Endothelial cell of hepatic sinusoid (primary cell): ENCODE results near the gene L3MBTL3.

ENCODE experiments used
- in situ Hi-C: cut with HindIII; loops from 2 replicates; pipeline ENCODE4 v1.10.0; 2017; ENCODE audit warnings: low sequenced_read_pairs

The L3MBTL3 gene

GRCh38 chr6:130020907-130021629 lies 2.7 kb downstream of the L3MBTL3 start:
- in situ Hi-C loops = loop anchor here (25.0 kb wide), 1 partner anchor 434 kb away; no protein-coding TSS in a partner anchor

- in situ Hi-C loops = no loop called here
Measured at GRCh38 chr6:130026859-130027258, 8.5 kb downstream of the L3MBTL3 start.

GRCh38 chr6:130027948-130028347 lies 9.6 kb downstream of the L3MBTL3 start:
- in situ Hi-C loops = no loop called here

- in situ Hi-C loops = no loop called here
Measured at GRCh38 chr6:130029163-130029562, 10.8 kb downstream of the L3MBTL3 start.

GRCh38 chr6:130032758-130033340 lies 14.5 kb downstream of the L3MBTL3 start:
- in situ Hi-C loops = no loop called here

GRCh38 chr6:130033949-130034348 lies 15.6 kb downstream of the L3MBTL3 start:
- in situ Hi-C loops = no loop called here

GRCh38 chr6:130034378-130035146 lies 16.2 kb downstream of the L3MBTL3 start:
- in situ Hi-C loops = no loop called here

GRCh38 chr6:130035211-130035610 lies 16.8 kb downstream of the L3MBTL3 start:
- in situ Hi-C loops = no loop called here

GRCh38 chr6:130037207-130037811 lies 18.9 kb downstream of the L3MBTL3 start:
- in situ Hi-C loops = no loop called here

GRCh38 chr6:130041594-130041993 lies 23.2 kb downstream of the L3MBTL3 start:
- in situ Hi-C loops = no loop called here

GRCh38 chr6:130043344-130043743 lies 25.0 kb downstream of the L3MBTL3 start:
- in situ Hi-C loops = no loop called here

GRCh38 chr6:130045622-130046021 lies 27.2 kb downstream of the L3MBTL3 start:
- in situ Hi-C loops = no loop called here

- in situ Hi-C loops = no loop called here
Measured at GRCh38 chr6:130046671-130047070, 28.3 kb downstream of the L3MBTL3 start.

GRCh38 chr6:130047088-130047995 lies 29.0 kb downstream of the L3MBTL3 start:
- in situ Hi-C loops = no loop called here

- in situ Hi-C loops = no loop called here
Measured at GRCh38 chr6:130050230-130050629, 31.8 kb downstream of the L3MBTL3 start.

GRCh38 chr6:130054725-130055124 lies 36.3 kb downstream of the L3MBTL3 start:
- in situ Hi-C loops = no loop called here

GRCh38 chr6:130055271-130055670 lies 36.9 kb downstream of the L3MBTL3 start:
- in situ Hi-C loops = no loop called here

- in situ Hi-C loops = no loop called here
Measured at GRCh38 chr6:130057495-130057894, 39.1 kb downstream of the L3MBTL3 start.

- in situ Hi-C loops = no loop called here
Measured at GRCh38 chr6:130063806-130064205, 45.4 kb downstream of the L3MBTL3 start.

- in situ Hi-C loops = no loop called here
Measured at GRCh38 chr6:130065609-130066156, 47.3 kb downstream of the L3MBTL3 start.
